ENCODE measurements around the gene ARHGAP8. TPM values are rescaled to one million over a fixed set of nuclear protein-coding genes. Genes with fewer than 3 reads are reported as not detected.

The ARHGAP8 gene
- total RNA-seq, 1 donor from 2014 or later, result 18.1 TPM

GRCh38 chr22:44777364-44777755 lies 25.0 kb downstream of the ARHGAP8 start:
- intact Hi-C loops (cut with DNase I), result no loop called here
- Histone ChIP-seq H3K4me1 (no peaks in the 10 kb centered on the region), H3K9me3 (no peaks in the 10 kb centered on the region), H3K36me3 (no peaks in the 10 kb centered on the region), H3K27ac (no peak overlapping the region), H3K4me3 (no peak overlapping the region), H3K27me3 (no peaks in the 10 kb centered on the region)
- ATAC-seq (no peak), DNase-seq (no peak)
- TF ChIP-seq CTCF (IDR thresholded peaks at IDR 0.05), result no peak

GRCh38 chr22:44780876-44781449 lies 28.6 kb downstream of the ARHGAP8 start:
- Histone ChIP-seq H3K27ac (no peak overlapping the region), H3K4me3 (no peak overlapping the region), H3K4me1 (no peaks in the 10 kb centered on the region), H3K36me3 (no peaks in the 10 kb centered on the region), H3K9me3 (no peaks in the 10 kb centered on the region), H3K27me3 (no peaks in the 10 kb centered on the region)
- ATAC-seq (no peak), DNase-seq (no peak)
- intact Hi-C loops (cut with DNase I), result no loop called here
- TF ChIP-seq CTCF (IDR thresholded peaks at IDR 0.05), result no peak

GRCh38 chr22:44782363-44782963 lies 30.1 kb downstream of the ARHGAP8 start:
- no peaks in the 10 kb centered on the region for H3K27me3 ChIP-seq
- no peaks in the 10 kb centered on the region for H3K4me1 ChIP-seq
- H3K9me3 ChIP-seq, result no peaks in the 10 kb centered on the region
- no peaks in the 10 kb centered on the region for H3K36me3 ChIP-seq
- H3K4me3 ChIP-seq, result no peak overlapping the region
- no peak overlapping the region for H3K27ac ChIP-seq
- no peak for TF ChIP-seq CTCF (IDR thresholded peaks at IDR 0.05)
- no peak for ATAC-seq
- DNase-seq, result no peak
- intact Hi-C loops (cut with DNase I), result no loop called here

GRCh38 chr22:44783091-44783490 lies 30.7 kb downstream of the ARHGAP8 start:
- ATAC-seq (peak; percentile 16), DNase-seq (no peak)
- Histone ChIP-seq H3K4me1 (no peaks in the 10 kb centered on the region), H3K4me3 (no peak overlapping the region), H3K27me3 (no peaks in the 10 kb centered on the region), H3K36me3 (no peaks in the 10 kb centered on the region), H3K27ac (no peak overlapping the region), H3K9me3 (no peaks in the 10 kb centered on the region)
- TF ChIP-seq CTCF (IDR thresholded peaks at IDR 0.05), result no peak
- intact Hi-C loops (cut with DNase I), result no loop called here

- Histone ChIP-seq H3K9me3 (no peaks in the 10 kb centered on the region), H3K27ac (no peak overlapping the region), H3K36me3 (no peaks in the 10 kb centered on the region), H3K4me3 (no peak overlapping the region), H3K27me3 (no peaks in the 10 kb centered on the region), H3K4me1 (no peaks in the 10 kb centered on the region)
- DNase-seq (no peak), ATAC-seq (no peak)
- intact Hi-C loops (cut with DNase I), result no loop called here
- TF ChIP-seq CTCF (IDR thresholded peaks at IDR 0.05), result no peak
These were observed 31.2 kb downstream of the ARHGAP8 start for GRCh38 chr22:44783581-44783980.

Measured in upper lobe of right lung (tissue), 1 donor.